HuH-7.5 (cell line): ENCODE data around the gene PIN4.
"Not testable (repeated sequence)": the region's sequence is repeated elsewhere in the genome, so short reads cannot be mapped to it uniquely, and the experiment has no call there.

Source experiments
- DNase-seq: peaks from one replicate; pipeline ENCODE4 v3.0.0; 2011; ENCODE audit warnings: low spot score

Gene PIN4

GRCh38 chrX:72181178-72182125, at the start of gene PIN4:
Gene PIN4, plus strand, starts transcription at chrX:72181757. Its CDS starts 29 bp downstream, at chrX:72181786.
- peak; percentile 76 for DNase-seq

- DNase-seq = no peak
These were observed 49.1 kb upstream of the PIN4 start for GRCh38 chrX:72132456-72132855.

DNA sequence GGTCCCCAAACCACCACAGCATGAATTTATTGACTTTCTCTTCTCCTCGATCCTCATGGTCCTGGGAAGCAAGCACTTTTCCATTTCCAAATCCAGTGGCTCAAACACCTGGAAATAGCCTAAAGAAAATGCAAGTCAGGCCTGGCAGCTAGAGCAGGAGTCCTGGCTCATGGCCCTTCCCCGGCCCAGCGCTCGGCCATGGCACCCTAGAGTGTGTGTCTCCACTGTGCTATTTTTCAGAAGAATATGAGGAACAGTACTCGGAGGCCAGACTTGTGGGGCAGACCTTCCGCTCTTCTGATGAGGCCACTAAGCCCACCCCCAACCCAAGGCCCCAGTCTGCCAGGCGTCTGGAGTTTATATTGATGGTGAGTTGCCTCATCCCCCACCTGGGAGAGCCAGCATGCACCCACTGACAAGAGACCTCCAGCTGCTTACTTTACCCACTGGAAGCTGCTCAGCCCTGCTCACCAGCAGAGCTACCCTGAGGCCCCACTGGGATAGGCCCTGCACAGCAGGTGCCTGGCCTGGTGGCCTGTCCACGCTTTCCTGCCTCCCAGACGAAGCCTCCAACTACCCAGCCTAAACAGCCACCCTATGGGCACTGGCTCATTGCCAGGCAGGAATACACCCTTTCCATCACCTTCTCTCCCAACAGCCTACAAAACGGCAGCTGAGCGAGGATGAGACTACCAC, 47.6 kb upstream of the PIN4 start:
- no peak for DNase-seq

DNA sequence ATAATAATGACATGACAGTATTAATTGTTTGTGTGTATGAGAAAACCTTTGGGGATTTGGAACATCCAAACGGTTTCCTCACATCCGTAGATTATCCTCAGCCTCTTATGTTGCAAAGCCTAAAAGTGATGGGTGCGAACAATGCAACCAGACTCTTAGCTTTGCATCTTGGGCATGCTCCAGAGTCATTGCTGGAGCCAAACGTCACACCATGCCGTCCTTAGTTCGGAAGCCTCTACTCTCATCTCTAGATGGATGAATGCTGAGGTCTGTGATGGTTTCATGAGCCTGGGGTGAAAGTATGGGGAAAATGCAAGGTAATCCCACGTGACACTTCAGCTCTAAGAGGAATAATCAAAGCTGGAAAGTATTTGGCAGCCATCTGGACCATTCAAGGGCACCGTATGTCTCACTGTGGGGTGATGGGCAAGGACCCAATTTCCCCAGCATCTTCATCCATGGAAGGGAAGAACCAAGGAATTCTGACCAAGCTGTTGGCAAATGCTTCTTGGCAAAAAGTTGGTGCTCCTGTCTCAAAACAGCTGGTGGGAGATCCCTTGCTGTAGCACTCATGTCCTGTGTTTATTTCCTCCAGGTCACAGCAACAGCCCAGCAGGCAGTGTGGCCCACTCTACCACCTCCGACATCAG, 43.6 kb upstream of the PIN4 start:
- no peak for DNase-seq

- DNase-seq = no peak
These were observed 42.0 kb upstream of the PIN4 start for GRCh38 chrX:72139538-72139937.

- DNase-seq = no peak
These were observed 40.1 kb upstream of the PIN4 start for GRCh38 chrX:72141372-72142004.

- no peak for DNase-seq
These were observed 39.3 kb upstream of the PIN4 start for GRCh38 chrX:72142094-72142793.

GRCh38 chrX:72142794-72143608, 38.6 kb upstream of the PIN4 start:
- no peak for DNase-seq

DNA sequence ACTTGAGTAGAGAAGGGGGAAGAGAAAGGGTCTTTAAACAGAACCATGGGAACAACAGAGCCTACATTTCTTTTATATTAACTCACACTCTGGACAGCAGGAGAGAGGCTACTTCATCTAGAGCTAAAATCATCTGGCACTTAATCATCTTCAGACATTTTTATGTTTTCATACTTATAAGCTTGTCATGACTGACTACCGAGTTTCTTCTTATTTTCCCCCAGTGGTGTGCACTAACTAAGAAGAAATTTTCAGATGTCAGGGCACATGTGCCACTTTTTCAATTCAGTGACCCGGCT, 38.0 kb upstream of the PIN4 start:
- DNase-seq = no peak

GRCh38 chrX:72145181-72145580, 36.4 kb upstream of the PIN4 start:
- DNase-seq = no peak

- DNase-seq = no peak
These were observed 35.0 kb upstream of the PIN4 start for GRCh38 chrX:72146527-72146926.

DNA sequence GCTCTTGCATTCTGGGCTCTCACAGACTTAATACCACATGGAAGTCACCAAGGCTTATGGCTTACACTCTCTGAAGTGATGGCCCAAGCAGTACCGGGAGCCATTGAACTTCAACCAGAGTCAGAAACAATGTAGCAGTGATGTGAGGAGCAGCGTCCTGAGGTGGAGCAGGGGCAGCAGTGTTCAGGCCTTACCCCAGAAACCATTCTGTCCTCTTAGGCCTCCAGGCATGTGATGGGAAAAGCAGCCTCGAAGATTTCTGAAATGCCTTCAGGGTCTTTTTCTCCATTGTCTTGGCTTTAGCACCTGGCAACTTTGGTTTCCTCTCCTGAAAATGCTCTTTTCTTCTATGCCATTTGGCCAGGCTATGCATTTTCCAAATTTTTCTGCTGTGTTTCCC, 22.8 kb upstream of the PIN4 start:
- DNase-seq = no peak

DNA sequence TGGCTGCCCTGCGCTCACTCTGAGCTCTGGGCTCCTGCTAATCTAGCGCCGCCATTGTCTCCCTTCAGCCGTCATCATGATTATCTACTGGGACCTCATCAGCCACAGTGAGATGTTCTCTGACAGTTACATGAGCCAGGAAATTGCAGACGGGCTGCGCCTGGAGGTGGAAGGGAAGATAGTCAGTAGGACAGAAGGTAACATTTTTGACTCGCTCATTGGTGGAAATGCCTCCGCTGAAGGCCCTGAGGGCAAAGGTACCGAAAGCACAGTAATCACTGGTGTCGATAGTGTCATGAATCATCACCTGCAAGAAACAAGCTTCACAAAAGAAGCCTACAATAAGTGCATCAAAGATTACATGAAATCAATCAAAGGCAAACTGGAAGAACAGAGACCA, 21.8 kb upstream of the PIN4 start:
- DNase-seq = no peak

GRCh38 chrX:72165551-72165950, 16.0 kb upstream of the PIN4 start:
- DNase-seq = no peak

DNA sequence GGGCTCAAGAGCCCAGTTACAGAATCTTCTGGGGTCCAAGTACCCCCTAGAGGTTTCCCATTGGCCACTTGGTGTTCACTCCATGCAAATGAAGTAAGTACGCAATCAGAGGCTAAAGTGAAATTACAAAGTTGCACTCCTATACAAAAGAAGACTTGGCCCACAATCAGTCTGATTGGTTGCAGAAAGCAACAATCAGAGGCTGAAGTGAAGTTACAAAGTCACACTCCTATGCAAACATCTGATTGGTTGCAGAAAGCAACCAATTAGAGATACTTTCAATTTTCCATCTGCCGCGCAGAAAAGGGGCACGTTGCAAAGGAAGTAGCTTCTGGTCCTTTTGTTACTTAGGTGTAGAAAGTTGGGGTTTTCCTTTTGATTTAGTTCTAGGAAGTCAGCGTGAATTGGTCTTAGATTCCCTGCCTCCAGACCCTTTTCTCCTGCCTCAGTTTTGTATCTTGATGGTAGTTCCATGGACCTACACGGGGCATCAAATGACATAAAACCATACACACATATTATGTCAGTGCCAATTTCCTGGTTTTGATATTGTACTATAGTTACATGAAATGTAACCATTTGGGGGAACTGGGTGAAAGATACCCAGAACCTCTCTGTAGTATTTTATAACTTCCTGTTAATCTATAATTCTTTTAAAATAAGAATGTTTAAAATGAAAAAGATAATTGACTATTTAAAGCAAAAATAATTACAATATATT, 12.4 kb upstream of the PIN4 start:
- DNase-seq = no peak

DNA sequence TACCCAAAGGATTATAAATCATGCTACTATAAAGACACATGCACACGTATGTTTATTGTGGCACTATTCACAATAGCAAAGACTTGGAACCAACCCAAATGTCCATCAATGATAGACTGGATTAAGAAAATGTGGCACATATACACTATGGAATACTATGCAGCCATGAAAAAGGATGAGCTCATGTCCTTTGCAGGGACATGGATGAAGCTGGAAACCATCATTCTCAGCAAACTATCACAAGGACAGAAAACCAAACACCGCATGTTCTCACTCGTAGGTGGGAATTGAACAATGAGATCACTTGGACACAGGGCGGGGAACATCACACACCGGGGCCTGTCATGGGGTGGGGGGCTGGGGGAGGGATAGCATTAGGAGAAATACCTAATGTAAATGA, 5.3 kb upstream of the PIN4 start:
- DNase-seq = not testable (repeated sequence)

DNA sequence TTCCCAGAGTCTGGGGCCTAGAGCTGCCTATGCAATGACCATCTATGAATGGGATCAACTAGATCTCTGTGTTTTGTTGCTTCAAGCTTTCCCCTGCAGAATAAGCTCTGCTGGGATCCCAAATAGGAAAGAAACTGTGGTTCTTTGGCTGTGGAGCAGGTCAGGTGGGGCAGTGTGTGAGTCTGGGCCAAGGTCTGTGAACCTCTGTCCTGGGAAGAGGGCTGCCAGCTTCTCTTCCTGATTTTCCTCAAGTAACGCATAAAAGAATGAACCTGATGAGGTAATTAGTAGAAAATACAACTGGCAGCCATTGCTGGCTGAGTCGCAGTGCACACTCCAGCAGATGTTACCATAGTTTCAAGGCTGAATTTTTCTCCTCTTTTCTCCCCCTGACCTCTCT, 4.6 kb upstream of the PIN4 start:
- no peak for DNase-seq

- DNase-seq = no peak
These were observed 1.0 kb upstream of the PIN4 start for GRCh38 chrX:72180539-72180938.

DNA sequence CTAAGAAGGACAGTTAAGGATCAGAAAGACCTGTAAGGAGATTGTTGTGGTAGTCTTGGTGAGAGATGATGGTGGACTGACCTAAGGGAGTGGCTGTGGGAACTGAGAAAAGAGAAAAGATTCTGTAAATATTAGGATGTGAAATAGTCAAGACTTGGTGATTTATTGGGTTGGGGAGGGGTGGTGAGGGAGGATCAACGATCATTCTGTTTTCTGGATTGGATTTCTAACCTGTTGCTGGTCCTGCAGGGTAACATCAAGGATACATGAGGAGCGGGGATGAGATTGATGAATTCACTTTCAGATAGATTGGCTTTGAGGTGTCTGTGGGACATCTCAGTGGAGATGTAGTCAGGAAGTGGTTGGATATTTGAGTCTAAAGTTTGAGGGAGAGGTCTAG, 1.4 kb downstream of the PIN4 start:
- no peak for DNase-seq

DNA sequence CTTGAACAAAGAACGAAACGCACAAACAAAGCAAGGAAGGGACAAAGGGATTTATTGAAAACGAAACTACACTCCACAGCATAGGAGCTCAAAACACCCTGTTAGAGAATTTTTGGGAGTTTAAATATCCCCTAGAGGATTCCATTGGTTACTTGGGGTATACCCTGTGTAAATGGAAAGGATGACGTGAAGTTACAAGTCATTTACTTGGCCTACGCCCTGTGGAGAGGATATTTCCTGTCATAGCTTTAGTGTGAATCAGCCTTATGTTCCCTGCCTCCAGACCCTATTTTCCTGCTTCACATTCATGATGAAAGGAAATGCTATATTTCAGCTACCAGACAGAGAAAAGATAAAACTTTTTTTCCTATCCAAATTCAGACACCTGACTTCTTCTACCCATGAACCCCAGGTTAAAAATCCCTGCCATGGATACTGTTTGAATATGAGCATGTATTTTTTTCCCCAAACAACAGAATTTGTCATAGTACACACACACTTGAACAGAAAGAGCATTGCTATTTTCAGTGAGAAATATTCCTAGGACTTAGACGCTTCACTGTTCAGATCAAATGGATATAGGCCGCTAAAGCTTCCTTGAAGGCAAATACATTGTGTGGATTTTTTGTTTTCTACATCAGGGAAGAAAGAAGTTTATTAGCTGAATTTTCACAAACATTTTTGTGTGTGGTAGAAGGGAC, 20.4 kb downstream of the PIN4 start:
- no peak for DNase-seq
